HG03064 (cell line): ENCODE data around the gene CHST14.

ENCODE experiments used
- ATAC-seq: cut with Tn5 transposase; IDR thresholded peaks from one replicate; pipeline ENCODE4 v1.9.1; 2021; ENCODE audit warnings: low read depth; ENCODE audit not compliant: unreplicated experiment

The CHST14 gene

GRCh38 chr15:40487816-40488682, 17.3 kb downstream of the CHST14 start:
- no peak for ATAC-seq

GRCh38 chr15:40489274-40490175, 18.7 kb downstream of the CHST14 start:
- no peak for ATAC-seq

DNA sequence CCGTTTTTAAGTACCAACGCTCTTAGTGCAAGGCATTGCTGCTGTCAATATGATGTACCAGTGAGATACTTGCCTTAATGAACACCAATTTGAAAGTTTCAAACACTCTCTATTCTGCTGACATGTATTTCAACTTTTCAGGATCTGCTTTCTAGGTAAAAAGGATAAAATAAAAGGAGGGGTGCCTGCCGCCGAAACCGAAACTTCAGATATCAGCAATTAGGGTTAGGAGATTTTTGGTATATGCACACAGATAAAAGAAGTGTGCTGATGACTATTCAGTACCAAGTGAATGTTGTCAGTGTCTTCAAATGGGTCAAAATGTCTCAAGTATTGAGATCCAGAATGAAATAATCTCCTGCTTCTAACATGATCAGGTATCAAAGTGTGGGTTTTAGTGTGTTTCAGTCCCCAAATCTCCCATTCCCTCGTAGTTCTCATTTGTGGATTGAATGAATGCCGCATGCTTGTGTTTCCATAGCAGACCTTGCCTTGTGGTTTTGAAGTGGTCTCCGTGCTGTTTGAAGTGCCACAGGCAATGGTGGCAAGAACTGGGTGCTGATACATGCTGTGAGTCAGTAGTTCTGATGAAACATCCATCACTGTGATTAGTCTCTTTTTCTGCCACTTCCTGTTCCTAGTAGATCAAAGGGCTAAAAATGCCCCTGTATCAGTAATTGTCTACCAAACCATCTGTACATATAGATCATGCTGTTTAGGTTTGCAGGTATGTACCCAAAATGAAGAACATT, 22.5 kb downstream of the CHST14 start:
- ATAC-seq, result no peak

GRCh38 chr15:40495516-40495915, 24.7 kb downstream of the CHST14 start:
- no peak for ATAC-seq

DNA sequence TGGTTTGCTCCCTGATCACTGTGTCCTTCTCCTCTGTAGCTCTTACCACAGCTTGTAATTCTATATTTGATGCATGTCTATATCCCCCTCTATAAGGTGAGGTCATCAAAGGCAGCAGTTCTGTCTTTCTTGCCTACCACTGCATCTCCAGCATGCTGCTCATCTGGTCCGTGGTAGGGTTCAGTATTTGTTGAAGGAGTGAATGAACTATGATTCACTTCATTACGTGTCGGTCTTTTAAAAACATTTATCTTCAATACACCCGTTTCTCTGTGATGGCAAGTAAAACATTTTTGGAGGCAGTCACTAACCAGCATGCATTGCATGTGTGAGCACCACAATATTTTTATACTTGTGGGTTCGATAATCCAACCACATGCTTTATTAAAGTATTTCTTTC, 27.6 kb downstream of the CHST14 start:
- ATAC-seq, result no peak

GRCh38 chr15:40498891-40499290, 28.1 kb downstream of the CHST14 start:
- ATAC-seq, result no peak

DNA sequence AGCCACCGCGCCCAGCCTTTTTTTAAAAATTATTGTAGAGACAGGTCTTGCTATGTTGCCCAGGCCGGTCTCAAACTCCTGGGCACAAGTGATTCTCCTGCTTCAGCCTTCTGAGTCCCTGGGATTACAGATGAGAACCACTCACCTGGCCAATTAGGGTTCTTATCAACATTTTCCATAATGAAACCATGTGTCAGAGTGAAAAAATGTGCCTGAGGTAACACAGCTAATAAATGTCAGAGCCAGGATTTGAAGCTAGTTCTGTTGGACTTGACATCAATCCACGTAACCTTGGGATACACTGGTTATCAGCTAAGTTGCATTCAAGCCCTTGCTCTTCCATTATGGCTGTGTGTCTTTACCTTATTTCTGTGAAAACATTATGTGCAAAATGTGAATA, 29.1 kb downstream of the CHST14 start:
- no peak for ATAC-seq

DNA sequence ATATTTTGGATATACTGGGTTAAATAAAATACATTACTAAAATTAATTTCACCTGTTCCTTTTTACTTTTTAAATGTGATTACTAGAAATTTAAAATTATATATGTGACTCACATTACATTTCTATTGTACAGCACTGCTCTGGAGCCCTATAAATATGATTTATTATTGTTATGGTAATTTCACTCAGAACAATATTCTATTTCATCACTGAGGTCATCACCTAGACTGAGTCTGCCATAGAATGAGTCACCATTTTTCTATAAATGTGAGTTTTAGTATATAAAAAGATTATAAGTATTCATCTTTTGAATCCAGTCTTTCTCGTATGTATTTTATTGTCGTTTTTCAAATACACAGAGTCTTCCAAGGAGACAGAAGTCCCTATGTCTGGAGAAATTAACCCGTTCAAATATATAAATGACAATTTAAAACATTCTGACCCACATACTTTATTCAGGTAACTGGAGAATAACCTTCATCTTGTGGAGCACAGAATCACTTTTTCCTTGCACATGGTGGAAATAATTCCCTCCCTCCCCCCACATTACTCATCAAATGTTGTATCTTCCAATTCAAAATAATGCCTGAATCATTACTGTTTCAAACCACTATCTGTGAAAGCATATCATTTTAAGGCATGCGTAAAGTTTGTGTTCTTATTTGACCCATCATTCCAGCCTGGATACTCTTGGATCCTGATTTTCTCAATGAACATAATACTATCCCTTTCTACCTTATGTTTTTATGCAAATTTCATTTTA, 30.0 kb downstream of the CHST14 start:
- no peak for ATAC-seq

DNA sequence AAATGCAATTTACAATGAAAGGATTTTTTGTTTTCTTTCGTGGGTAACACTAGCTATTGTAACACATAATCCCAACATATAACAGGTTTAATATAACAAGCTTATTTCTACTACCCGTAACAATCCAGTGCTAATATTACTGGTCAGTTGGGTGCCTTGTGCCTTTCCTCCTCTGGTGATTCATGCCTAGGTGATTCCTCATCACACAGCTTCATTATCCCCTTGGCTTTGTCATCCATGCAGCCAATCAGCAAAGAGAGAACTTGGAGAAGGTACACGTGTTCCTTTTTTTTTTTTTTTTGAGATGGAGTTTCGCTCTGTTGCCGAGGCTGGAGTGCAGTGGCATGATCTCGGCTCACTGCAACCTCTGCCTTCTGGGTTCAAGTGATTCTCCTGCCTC, 30.7 kb downstream of the CHST14 start:
- ATAC-seq, result no peak

DNA sequence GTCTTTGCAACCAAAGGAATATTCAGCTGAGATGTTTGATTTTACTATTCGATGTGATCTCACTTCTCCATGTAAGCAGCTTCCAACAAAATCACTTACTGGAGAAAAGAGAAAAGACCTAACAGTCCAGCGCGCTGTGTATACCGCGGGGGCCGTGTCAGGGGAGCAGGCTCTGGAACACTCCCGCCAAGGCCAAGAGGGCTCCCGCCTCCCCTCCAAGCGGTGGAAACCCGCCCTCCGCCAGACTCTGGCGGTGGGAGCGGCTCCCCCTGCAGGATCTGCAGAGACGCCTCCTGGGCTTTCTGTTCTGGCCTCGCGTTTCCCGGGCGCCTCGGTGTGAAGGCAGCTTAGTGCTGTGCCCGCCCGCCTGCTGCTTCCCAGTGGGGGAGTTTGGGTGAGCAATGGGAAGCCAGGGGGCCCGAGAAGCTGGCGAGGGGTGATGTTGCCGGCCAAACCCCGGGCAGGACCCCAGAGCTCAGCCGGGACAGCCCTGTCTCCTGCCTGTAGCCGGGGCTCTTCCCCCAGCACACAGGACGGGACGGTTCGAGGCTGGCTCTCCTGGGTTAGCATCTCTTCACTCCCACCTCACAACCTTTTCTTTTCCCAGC, 36.3 kb downstream of the CHST14 start:
- ATAC-seq, result no peak

GRCh38 chr15:40508216-40508615, 37.4 kb downstream of the CHST14 start:
- ATAC-seq, result no peak

GRCh38 chr15:40510201-40510600, 39.4 kb downstream of the CHST14 start:
- ATAC-seq, result no peak

DNA sequence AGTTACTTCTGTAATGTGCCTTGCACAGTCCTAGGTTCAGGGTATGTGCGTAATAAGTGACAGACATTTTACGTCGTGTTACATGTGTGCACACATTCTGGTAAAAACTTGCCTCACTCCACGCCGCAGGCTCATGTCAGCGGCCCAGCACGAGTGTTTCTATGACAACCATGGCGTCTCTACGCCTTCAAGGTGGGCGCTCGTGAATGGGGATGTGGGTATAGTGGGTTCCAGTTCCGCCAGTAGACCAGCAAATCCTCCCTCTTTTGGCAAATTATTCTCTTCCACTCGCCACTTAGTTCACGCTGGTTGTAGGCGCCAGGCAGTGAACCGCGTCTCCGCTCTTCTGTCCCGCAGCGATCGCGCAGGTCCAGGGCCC, 40.3 kb downstream of the CHST14 start:
- no peak for ATAC-seq

- ATAC-seq, result no peak
These were observed 40.8 kb downstream of the CHST14 start for GRCh38 chr15:40511472-40512133.

GRCh38 chr15:40512440-40512839, 41.7 kb downstream of the CHST14 start:
- ATAC-seq, result no peak

GRCh38 chr15:40513609-40514008, 42.8 kb downstream of the CHST14 start:
- ATAC-seq, result no peak

DNA sequence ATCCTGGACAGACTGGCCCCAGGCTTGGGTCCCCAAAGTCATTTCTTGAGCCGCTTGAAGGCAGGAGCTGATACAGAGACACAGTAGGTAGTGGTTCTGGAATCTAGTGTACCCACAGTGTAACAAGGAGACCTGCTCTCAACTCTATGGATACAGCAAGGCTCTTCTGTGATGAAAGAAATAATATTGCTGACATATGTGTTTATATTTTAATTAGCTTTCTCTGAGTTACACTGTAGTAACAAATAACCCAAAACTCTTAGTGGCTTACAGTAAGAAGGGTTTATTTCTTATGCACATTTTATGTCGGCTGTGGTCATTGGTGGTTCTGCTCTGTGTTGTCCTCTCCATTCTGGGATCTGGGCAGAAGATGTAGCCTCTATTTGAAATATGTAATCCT, 45.5 kb downstream of the CHST14 start:
- ATAC-seq, result no peak
